GM12875 (cell line): ENCODE data around the gene FSTL5.

Source experiments
- H3K4me3 ChIP-seq: one replicate; pipeline ENCODE4 v1.5.1; 2011; ENCODE audit warnings: low read depth, low read length, control low read depth
- TF ChIP-seq, protein P1 (sequence below): IDR thresholded peaks from 2 replicates; pipeline ENCODE4 v1.5.1; 2011; ENCODE audit warnings: low read depth, mild to moderate bottlenecking, control low read depth, inconsistent platforms, low read length, moderate library complexity, borderline replicate concordance; ENCODE audit not compliant: insufficient read depth

The FSTL5 gene

GRCh38 chr4:161655148-161655547 lies 508.7 kb downstream of the FSTL5 start:
- TF ChIP-seq, protein P1, sequence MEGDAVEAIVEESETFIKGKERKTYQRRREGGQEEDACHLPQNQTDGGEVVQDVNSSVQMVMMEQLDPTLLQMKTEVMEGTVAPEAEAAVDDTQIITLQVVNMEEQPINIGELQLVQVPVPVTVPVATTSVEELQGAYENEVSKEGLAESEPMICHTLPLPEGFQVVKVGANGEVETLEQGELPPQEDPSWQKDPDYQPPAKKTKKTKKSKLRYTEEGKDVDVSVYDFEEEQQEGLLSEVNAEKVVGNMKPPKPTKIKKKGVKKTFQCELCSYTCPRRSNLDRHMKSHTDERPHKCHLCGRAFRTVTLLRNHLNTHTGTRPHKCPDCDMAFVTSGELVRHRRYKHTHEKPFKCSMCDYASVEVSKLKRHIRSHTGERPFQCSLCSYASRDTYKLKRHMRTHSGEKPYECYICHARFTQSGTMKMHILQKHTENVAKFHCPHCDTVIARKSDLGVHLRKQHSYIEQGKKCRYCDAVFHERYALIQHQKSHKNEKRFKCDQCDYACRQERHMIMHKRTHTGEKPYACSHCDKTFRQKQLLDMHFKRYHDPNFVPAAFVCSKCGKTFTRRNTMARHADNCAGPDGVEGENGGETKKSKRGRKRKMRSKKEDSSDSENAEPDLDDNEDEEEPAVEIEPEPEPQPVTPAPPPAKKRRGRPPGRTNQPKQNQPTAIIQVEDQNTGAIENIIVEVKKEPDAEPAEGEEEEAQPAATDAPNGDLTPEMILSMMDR, result no peak
- no peak overlapping the region for H3K4me3 ChIP-seq

DNA sequence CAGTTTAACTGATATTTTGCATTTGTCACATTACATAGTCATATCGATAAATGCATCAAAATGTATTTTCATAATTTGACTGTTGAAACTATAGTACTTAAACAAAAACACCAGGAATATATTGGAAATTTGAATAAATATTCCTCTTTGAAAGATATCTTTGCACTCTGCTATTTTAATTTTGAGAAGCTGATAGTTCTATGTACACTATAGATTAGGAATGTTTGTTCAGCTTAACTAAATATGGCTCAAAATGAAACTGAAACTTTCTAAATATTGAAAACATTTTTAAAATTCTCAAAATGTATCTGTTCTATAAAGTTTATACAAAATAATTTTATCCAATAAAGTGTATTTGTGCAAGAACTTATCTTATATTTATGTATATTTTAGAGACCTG lies 510.1 kb downstream of the FSTL5 start:
- TF ChIP-seq, protein P1, result no peak
- no peak overlapping the region for H3K4me3 ChIP-seq

DNA sequence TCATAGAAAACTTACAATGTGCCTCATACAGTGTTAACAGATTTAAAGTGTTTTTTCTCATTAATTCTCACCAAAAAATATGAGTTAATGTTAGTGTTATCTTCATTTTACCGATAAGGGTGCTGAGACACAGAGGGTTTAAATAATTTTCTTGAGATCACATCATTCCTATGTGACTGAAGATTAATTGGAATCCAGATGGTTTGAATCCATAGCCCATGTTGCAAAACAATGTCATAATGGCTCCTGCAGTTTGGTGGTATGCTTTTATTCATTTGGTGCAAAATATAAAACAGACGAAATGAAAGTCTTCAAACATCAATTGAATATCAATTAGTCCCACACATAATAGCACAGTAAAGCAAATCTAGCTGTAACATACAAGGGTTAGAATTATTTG lies 512.2 kb downstream of the FSTL5 start:
- H3K4me3 ChIP-seq, result no peak overlapping the region
- TF ChIP-seq, protein P1, result no peak

- H3K4me3 ChIP-seq, result no peak overlapping the region
- TF ChIP-seq, protein P1, result no peak
Measured at GRCh38 chr4:161650812-161651211, 513.0 kb downstream of the FSTL5 start.

DNA sequence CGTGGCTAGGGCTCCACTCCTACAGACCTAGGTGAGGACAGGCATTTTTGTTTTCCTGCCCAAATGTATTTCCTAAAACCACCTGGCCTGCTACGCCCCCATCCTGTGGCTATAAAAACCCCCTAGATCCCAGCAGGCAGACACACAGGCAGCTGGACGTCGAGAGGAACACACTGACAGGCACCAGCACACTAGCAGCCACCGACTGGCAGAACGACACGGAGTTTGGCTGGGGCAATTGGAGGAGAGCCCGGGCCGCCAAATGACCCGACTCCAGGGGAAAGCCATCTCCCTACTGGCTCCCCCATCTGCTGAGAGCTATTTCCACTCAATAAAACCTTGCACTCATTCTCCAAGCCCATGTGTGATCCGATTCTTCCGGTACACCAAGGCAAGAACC lies 516.0 kb downstream of the FSTL5 start:
- TF ChIP-seq, protein P1, result no peak
- no peak overlapping the region for H3K4me3 ChIP-seq

DNA sequence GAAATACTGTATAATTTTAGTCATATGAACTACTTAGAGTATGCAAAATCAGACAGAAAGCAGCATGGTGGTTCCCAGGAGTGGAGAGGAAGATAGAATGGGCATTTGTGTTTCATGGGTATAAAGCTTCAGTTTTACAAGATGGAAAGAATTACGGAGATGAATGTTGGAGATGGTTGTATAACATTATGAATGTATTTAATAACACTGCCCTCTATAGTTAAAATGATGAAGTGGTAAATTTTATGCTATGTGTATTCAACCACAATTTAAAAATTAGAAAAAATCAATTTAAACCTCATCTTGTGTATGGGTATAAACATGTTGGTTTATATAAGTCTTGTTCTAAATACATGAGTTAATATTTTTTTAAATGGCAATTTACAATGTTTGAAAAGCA lies 521.1 kb downstream of the FSTL5 start:
- no peak overlapping the region for H3K4me3 ChIP-seq
- TF ChIP-seq, protein P1, result no peak

DNA sequence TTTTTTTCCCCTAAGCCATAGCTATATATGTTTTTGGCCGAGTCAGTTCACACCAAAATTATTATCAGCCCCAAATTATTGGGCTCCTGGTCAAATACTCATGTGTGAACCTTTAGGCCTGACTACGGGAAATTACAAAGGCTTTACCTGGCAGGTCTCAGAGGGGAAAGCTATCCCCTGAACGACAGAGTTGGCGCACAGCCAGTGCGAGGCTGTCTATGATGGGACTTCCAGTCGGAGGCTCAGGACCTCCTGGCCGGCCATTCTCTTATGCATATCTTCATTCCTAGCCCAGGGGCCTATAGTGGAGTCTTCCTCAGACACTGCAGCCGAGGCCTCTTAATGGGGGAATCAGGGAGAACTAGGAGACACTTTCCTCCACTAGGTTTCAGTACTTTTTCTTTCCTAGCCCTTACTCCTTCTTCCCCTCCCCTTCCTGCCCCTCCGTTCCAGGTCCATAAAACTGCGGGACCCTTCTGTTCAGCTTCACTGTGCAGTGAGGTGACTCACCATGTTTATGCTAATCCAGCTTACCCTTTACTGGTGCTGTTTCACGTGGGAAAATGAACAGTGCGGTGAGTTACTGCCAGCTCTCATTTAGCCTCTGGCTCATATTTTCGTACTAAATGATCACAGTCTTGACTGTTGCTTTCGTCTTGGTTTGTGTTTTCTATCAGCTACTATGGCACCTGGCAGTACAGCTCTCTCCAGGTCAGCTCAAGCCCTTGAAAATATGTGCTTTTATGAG lies 533.9 kb downstream of the FSTL5 start:
- TF ChIP-seq, protein P1, result no peak
- H3K4me3 ChIP-seq, result no peak overlapping the region
